Measurements from ENCODE around the gene AGER. TPM values are rescaled to one million over a fixed set of nuclear protein-coding genes. Genes with fewer than 3 reads are reported as not detected.
"Not testable (repeated sequence)": the region's sequence is repeated elsewhere in the genome, so short reads cannot be mapped to it uniquely, and the experiment has no call there.

The AGER gene
- total RNA-seq, 2 donors from 2014 or later = 0.94 to 1.4 TPM

- no peak for TF ChIP-seq CTCF (IDR thresholded peaks at IDR 0.05)
- H3K4me3 ChIP-seq = no peak overlapping the region
- no peak for DNase-seq (ENCODE audit: low spot score)
- no peak overlapping the region for H3K27ac ChIP-seq
- H3K36me3 ChIP-seq = no peaks in the 10 kb centered on the region
- no peaks in the 10 kb centered on the region for H3K4me1 ChIP-seq
- no peaks in the 10 kb centered on the region for H3K9me3 ChIP-seq
- H3K27me3 ChIP-seq = no peaks in the 10 kb centered on the region
These were observed 29.6 kb upstream of the AGER start for GRCh38 chr6:32213649-32214048.

- DNase-seq (ENCODE audit: low spot score) = no peak
- Histone ChIP-seq H3K27ac (no peak overlapping the region), H3K4me1 (no peaks in the 10 kb centered on the region), H3K4me3 (no peak overlapping the region), H3K36me3 (no peaks in the 10 kb centered on the region), H3K9me3 (no peaks in the 10 kb centered on the region), H3K27me3 (no peaks in the 10 kb centered on the region)
- TF ChIP-seq CTCF (IDR thresholded peaks at IDR 0.05) = no peak
These were observed 28.2 kb upstream of the AGER start for GRCh38 chr6:32212076-32212760.

- H3K36me3 ChIP-seq; DNase-seq (ENCODE audit: low spot score); H3K4me1 ChIP-seq; H3K9me3 ChIP-seq; H3K27ac ChIP-seq; H3K4me3 ChIP-seq; H3K27me3 ChIP-seq: not testable (repeated sequence)
These were observed 27.4 kb upstream of the AGER start for GRCh38 chr6:32211432-32211831.

DNA sequence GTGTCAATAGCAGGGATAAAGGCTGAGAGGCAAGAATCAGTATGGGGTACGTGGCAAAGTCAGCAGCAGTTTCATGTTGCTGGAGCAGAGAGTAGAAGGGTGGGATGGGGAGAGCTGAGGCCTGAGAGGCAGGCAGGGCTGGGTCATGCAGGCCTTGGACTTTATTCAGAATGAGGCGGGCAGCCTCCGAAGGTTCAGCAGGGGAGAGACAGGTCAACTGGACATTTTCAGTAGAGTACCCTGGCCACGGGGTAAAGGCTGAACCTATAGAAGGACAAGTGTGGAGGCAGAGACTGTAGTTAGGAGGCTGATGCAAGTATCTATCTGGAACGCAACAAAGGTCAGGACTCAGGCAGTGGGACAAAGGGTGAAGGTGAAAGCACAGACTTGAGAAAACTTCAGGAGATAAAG lies 26.1 kb upstream of the AGER start:
- H3K27ac ChIP-seq = no peak overlapping the region
- no peak for TF ChIP-seq CTCF (IDR thresholded peaks at IDR 0.05)
- H3K27me3 ChIP-seq = no peaks in the 10 kb centered on the region
- H3K9me3 ChIP-seq = no peaks in the 10 kb centered on the region
- H3K36me3 ChIP-seq = no peaks in the 10 kb centered on the region
- H3K4me1 ChIP-seq = no peaks in the 10 kb centered on the region
- DNase-seq (ENCODE audit: low spot score) = no peak
- H3K4me3 ChIP-seq = no peak overlapping the region

DNA sequence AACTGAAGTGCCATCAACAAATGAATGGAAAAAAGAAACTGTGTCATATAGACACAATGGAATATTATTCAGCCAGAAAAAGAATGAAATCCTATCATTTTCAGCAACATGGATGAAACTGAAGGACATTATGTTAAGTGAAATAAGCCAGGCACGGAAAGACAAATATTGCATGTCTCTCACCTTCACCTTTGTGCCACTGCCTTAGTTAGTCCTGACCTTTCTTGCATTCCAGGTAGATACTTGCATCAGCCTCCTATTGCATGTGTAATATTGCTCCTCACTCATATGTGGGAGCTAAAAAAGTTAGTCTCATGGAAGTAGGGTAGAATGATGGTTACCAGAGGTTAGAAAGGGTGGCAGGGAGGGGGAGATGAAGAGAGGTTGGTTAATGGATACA lies 24.9 kb upstream of the AGER start:
- Histone ChIP-seq H3K4me1 (no peaks in the 10 kb centered on the region), H3K4me3 (no peak overlapping the region), H3K27ac (no peak overlapping the region), H3K36me3 (no peaks in the 10 kb centered on the region), H3K27me3 (no peaks in the 10 kb centered on the region), H3K9me3 (no peaks in the 10 kb centered on the region)
- no peak for TF ChIP-seq CTCF (IDR thresholded peaks at IDR 0.05)
- DNase-seq (ENCODE audit: low spot score) = no peak

DNA sequence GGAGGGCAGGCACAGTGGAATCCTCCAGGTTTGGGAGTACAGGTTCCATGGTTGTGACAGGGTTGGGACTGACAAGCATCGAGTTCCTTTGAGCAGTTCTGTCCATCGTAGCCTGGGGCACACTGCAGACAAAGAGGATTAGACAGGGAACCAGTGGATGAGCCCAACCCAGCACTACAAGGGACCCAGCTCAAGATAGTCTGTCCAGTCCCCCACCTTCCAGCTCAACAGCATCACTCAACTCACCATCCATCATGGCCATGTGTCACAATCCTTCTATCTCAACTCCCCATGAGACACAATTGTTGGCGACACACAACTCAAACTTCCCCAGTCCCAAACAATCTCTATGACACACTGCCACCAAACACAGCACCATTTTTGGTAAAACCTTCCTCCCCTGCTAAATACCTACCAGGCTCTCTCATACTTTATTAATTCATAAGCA lies 20.2 kb upstream of the AGER start:
- Histone ChIP-seq H3K27ac (no peak overlapping the region), H3K4me3 (no peak overlapping the region), H3K36me3 (no peaks in the 10 kb centered on the region), H3K4me1 (no peaks in the 10 kb centered on the region), H3K9me3 (no peaks in the 10 kb centered on the region), H3K27me3 (no peaks in the 10 kb centered on the region)
- DNase-seq (ENCODE audit: low spot score) = no peak
- no peak for TF ChIP-seq CTCF (IDR thresholded peaks at IDR 0.05)
